HEK293T (cell line): ENCODE data around the gene RPLP2.

Experiments
- CTCF ChIA-PET: fragments of 350-600 bp; formaldehyde crosslinking; extraction: SDS; loops from one replicate; lab custom pipeline; 2021; ENCODE audit warnings: antibody characterized with exemption, inconsistent platforms; lab: Yijun Ruan, JAX
- POLR2A ChIA-PET: fragments of 350-600 bp; formaldehyde crosslinking; extraction: SDS; loops from one replicate; lab custom pipeline; 2020; ENCODE audit warnings: antibody characterized with exemption, inconsistent platforms; lab: Yijun Ruan, JAX
- DNase-seq: peaks from one replicate; pipeline ENCODE4 v3.0.0; 2012; ENCODE audit warnings: mixed read lengths; ENCODE audit errors: extremely low spot score
- ARNT ChIP-seq: fragments of 450-650 bp; IDR thresholded peaks from 2 replicates; pipeline ENCODE4 v1.6.1; 2017; ENCODE audit warnings: mild to moderate bottlenecking
- BHLHE40 ChIP-seq: fragments of 450-650 bp; IDR thresholded peaks from 2 replicates; pipeline ENCODE4 v1.6.1; 2016; ENCODE audit warnings: mild to moderate bottlenecking, moderate library complexity, borderline replicate concordance
- CTBP1 ChIP-seq: fragments of 450-650 bp; IDR thresholded peaks from 2 replicates; pipeline ENCODE4 v1.6.1; 2016; ENCODE audit warnings: borderline replicate concordance
- FOXK2 ChIP-seq: fragments of 450-650 bp; IDR thresholded peaks from 2 replicates; pipeline ENCODE4 v1.6.1; 2016; ENCODE audit warnings: mild to moderate bottlenecking
- FOXM1 ChIP-seq: fragments of 450-650 bp; IDR thresholded peaks from 2 replicates; pipeline ENCODE4 v1.6.1; 2017; ENCODE audit warnings: mild to moderate bottlenecking, borderline replicate concordance
- LEF1 ChIP-seq: fragments of 450-650 bp; IDR thresholded peaks from 2 replicates; pipeline ENCODE4 v1.6.1; 2017; ENCODE audit warnings: mild to moderate bottlenecking, borderline replicate concordance
- SUZ12 ChIP-seq: fragments of 450-650 bp; IDR thresholded peaks from 2 replicates; pipeline ENCODE4 v1.6.1; 2016; ENCODE audit warnings: mild to moderate bottlenecking
- TARDBP ChIP-seq: fragments of 450-650 bp; IDR thresholded peaks from 2 replicates; pipeline ENCODE4 v1.6.1; 2016
- TF ChIP-seq, protein P1 (sequence below): fragments of 450-650 bp; IDR thresholded peaks from 2 replicates; pipeline ENCODE4 v1.6.1; 2016

RPLP2 gene

DNA sequence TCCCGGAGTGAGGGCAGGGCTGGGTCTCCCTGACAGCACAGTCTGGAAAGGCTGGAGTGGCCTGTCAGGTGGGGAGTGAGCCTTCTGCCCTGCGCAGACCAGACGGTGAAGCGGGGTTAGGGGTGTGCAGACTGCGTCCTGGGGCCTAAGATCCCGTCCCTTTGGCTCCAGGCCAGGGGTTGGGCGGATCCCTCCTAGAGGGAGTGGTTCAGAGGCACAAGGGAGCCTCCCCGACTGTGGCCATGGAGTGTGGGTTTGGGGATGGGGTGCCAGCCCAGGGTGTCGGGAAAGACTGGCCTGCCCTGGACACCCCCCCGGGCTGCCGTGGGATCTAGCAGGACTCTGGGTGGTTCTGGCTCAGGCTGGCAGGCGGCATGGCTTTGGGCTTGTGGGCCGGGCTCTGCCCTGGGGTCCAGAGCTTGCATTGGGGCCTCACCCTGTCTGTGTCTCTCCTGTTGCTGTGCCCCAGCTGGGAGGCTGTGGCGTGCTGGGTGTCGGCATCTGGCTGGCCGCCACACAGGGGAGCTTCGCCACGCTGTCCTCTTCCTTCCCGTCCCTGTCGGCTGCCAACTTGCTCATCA lies 52.4 kb downstream of the RPLP2 start:
- no peak for TF ChIP-seq BHLHE40
- TF ChIP-seq, protein P1, sequence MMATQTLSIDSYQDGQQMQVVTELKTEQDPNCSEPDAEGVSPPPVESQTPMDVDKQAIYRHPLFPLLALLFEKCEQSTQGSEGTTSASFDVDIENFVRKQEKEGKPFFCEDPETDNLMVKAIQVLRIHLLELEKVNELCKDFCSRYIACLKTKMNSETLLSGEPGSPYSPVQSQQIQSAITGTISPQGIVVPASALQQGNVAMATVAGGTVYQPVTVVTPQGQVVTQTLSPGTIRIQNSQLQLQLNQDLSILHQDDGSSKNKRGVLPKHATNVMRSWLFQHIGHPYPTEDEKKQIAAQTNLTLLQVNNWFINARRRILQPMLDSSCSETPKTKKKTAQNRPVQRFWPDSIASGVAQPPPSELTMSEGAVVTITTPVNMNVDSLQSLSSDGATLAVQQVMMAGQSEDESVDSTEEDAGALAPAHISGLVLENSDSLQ = no peak
- no peak for TF ChIP-seq LEF1
- no peak for TF ChIP-seq CTBP1
- no peak for TF ChIP-seq SUZ12
- no peak for TF ChIP-seq ARNT
- TF ChIP-seq FOXM1 = no peak
- TF ChIP-seq FOXK2 = no peak
- TF ChIP-seq TARDBP = no peak
- ChIA-PET CTCF (no interaction called here), POLR2A (no interaction called here)
- DNase-seq = no peak
